ENCODE measurements around the gene MYH3.

DNA sequence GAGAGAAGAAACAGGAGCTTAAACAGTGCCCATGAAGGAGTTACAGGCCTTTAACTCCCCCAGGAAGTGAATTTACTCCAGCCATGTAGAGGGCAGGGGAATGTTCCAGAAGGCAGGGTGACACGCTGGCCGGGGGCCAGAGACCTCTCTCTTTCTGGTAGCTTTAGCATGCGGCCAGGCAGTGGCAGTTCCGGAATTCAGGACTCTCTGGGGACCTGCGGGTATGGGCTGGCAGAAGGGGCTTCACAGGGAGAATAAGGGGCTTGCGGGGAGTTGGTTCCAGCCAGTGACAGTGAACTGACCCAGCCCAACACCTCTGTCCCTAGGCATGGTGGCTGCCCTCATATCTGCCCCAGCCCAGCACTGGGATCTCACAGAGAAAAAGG, 40.0 kb downstream of the MYH3 start:
- TF ChIP-seq POLR2AphosphoS5 (IDR thresholded peaks at IDR 0.05) (no peak), EZH2 (IDR thresholded peaks at IDR 0.05; ENCODE audit: borderline replicate concordance, insufficient read depth, low read length, poor library complexity, severe bottlenecking) (no peak), MXI1 (conservative IDR thresholded peaks at IDR 0.05; ENCODE audit: poor library complexity, severe bottlenecking) (no peak), EP300 (conservative IDR thresholded peaks at IDR 0.05; ENCODE audit: poor library complexity, severe bottlenecking) (no peak)
- TF ChIP-seq, protein P1, sequence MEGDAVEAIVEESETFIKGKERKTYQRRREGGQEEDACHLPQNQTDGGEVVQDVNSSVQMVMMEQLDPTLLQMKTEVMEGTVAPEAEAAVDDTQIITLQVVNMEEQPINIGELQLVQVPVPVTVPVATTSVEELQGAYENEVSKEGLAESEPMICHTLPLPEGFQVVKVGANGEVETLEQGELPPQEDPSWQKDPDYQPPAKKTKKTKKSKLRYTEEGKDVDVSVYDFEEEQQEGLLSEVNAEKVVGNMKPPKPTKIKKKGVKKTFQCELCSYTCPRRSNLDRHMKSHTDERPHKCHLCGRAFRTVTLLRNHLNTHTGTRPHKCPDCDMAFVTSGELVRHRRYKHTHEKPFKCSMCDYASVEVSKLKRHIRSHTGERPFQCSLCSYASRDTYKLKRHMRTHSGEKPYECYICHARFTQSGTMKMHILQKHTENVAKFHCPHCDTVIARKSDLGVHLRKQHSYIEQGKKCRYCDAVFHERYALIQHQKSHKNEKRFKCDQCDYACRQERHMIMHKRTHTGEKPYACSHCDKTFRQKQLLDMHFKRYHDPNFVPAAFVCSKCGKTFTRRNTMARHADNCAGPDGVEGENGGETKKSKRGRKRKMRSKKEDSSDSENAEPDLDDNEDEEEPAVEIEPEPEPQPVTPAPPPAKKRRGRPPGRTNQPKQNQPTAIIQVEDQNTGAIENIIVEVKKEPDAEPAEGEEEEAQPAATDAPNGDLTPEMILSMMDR (IDR thresholded peaks at IDR 0.05; ENCODE audit: poor library complexity, severe bottlenecking), result no peak

Data from neural cell (in vitro differentiated cells).